ENCODE results near the gene VPS9D1.

- TF ChIP-seq EP300 (IDR thresholded peaks at IDR 0.05): peak in 1 of 2 donors; percentile 66
- TF ChIP-seq CTCF (IDR thresholded peaks at IDR 0.05): peak in 1 of 5 experiments; percentile 12
Observed at GRCh38 chr16:89720813-89721545, at the start of gene VPS9D1, which contains the start of gene ZNF276.

Data from tibial nerve (tissue), 4 donors.